H1 (cell line): ENCODE measurements around the gene GNG4. TPM values are rescaled to one million over a fixed set of nuclear protein-coding genes. Genes with fewer than 3 reads are reported as not detected.

Experiments
- CTCF ChIA-PET: fragments of 300-600 bp; sonication (Branson Sonifier 250); formaldehyde crosslinking; loops from one replicate; lab custom pipeline; 2021; ENCODE audit not compliant: partially characterized antibody; lab: Charles Lee
- POLR2A ChIA-PET: fragments of 300-600 bp; sonication (Branson Sonifier 250); formaldehyde crosslinking; loops from one replicate; lab custom pipeline; 2021; ENCODE audit warnings: inconsistent platforms; ENCODE audit not compliant: partially characterized antibody; lab: Charles Lee
- DNase-seq, 2 experiments: peaks; one replicate each; pipeline versions ENCODE4 v3.0.0 to v3.0.0-alpha.2; 2010 to 2022; ENCODE audit warnings: low spot score in 2 of 2, low read depth in 1 of 2, mixed read lengths in 1 of 2
- FAIRE-seq: peaks from 2 replicates; lab custom pipeline; 2011; peaks lifted over from hg19 to GRCh38; lab: Jason Lieb, UNC
- H2AFZ ChIP-seq: 2 replicates; pipeline ENCODE4 v1.8.1; 2012; ENCODE audit warnings: low read length, inconsistent platforms
- H2AK5ac ChIP-seq: 2 replicates; pipeline ENCODE4 v1.6.1; 2013; ENCODE audit warnings: low read depth, low read length
- H2BK120ac ChIP-seq: replicated peaks from 2 replicates; pipeline ENCODE3; 2013; ENCODE audit warnings: low read depth, low read length, inconsistent platforms
- H2BK12ac ChIP-seq: 2 replicates; pipeline ENCODE4 v1.6.1; 2013; ENCODE audit warnings: low read depth, low read length
- H2BK15ac ChIP-seq: 2 replicates; pipeline ENCODE4 v1.6.1; 2013; ENCODE audit warnings: low read length
- H2BK20ac ChIP-seq: 2 replicates; pipeline ENCODE4 v1.6.1; 2013; ENCODE audit warnings: low read length
- H2BK5ac ChIP-seq: 2 replicates; pipeline ENCODE4 v1.6.1; 2013; ENCODE audit warnings: low read depth, low read length
- H3K14ac ChIP-seq: 2 replicates; pipeline ENCODE4 v1.6.1; 2013; ENCODE audit warnings: inconsistent platforms; ENCODE audit not compliant: insufficient read length
- H3K18ac ChIP-seq: 2 replicates; pipeline ENCODE4 v1.6.1; 2013; ENCODE audit warnings: low read length; ENCODE audit errors: extremely low read depth
- H3K23ac ChIP-seq: 2 replicates; pipeline ENCODE4 v1.6.1; 2013; ENCODE audit warnings: inconsistent platforms; ENCODE audit not compliant: insufficient read length
- H3K23me2 ChIP-seq: 2 replicates; pipeline ENCODE4 v1.6.1; 2013; ENCODE audit warnings: low read depth, low read length
- H3K27ac ChIP-seq: 2 replicates; pipeline ENCODE4 v1.6.1; 2011; ENCODE audit warnings: low read depth, low read length, inconsistent platforms
- H3K27me3 ChIP-seq, 4 experiments: replicated peaks in 1 of 4; 1 replicate in 1 of 4; 2 replicates in 3 of 4; pipeline versions ENCODE4 v1.6.1 to v1.8.1; 2011 to 2013; ENCODE audit warnings: low read length in 3 of 4, mild to moderate bottlenecking in 3 of 4, inconsistent platforms in 2 of 4, mixed read lengths in 2 of 4, moderate library complexity in 1 of 4; ENCODE audit not compliant: control insufficient read depth in 3 of 4, insufficient read depth in 3 of 4; ENCODE audit errors: extremely low read depth in 1 of 4
- H3K36me3 ChIP-seq, 4 experiments: 2 replicates each; pipeline versions ENCODE4 v1.6.1 to v1.8.1; 2011 to 2013; ENCODE audit warnings: mild to moderate bottlenecking in 4 of 4, low read length in 3 of 4, moderate library complexity in 2 of 4, control low read depth in 1 of 4, inconsistent platforms in 1 of 4; ENCODE audit not compliant: insufficient read depth in 4 of 4, control insufficient read depth in 2 of 4
- H3K4ac ChIP-seq: replicated peaks from 2 replicates; pipeline ENCODE3; 2013; ENCODE audit warnings: low read length, low read depth, mixed read lengths, inconsistent platforms; ENCODE audit not compliant: insufficient read length
- H3K4me1 ChIP-seq, 4 experiments: replicated peaks in 1 of 4; 1 replicate in 1 of 4; 2 replicates in 3 of 4; pipeline versions ENCODE4 v1.6.1 to v1.8.1; 2011 to 2013; ENCODE audit warnings: low read length in 3 of 4, inconsistent platforms in 2 of 4, mixed read lengths in 1 of 4; ENCODE audit not compliant: insufficient read depth in 4 of 4, control insufficient read depth in 3 of 4
- H3K4me2 ChIP-seq, 2 experiments: 2 replicates each; pipeline versions ENCODE4 v1.6.1 to v1.8.1; 2011 to 2013; ENCODE audit warnings: low read depth in 2 of 2, low read length in 2 of 2, control low read depth in 1 of 2, inconsistent platforms in 1 of 2, mild to moderate bottlenecking in 1 of 2; ENCODE audit not compliant: insufficient read depth in 1 of 2
- H3K4me3 ChIP-seq, 4 experiments: fragments of 200-600, 300-600 bp in 1 of 4; sonication (generic), shearing (Covaris generic), sonication (Bioruptor Twin) in 1 of 4; 2 replicates each; pipeline versions ENCODE4 v1.5.1 to v1.8.1; 2011 to 2016; ENCODE audit warnings: low read length in 4 of 4, low read depth in 3 of 4, control low read depth in 2 of 4, inconsistent platforms in 2 of 4, mild to moderate bottlenecking in 2 of 4, mixed read lengths in 1 of 4, moderate library complexity in 1 of 4; ENCODE audit not compliant: insufficient read depth in 2 of 4; ENCODE audit errors: extremely low read depth in 1 of 4
- H3K56ac ChIP-seq: replicated peaks from 2 replicates; pipeline ENCODE3; 2013; ENCODE audit warnings: low read depth, mild to moderate bottlenecking, mixed read lengths, low read length, inconsistent platforms; ENCODE audit not compliant: insufficient read length
- H3K79me1 ChIP-seq: 2 replicates; pipeline ENCODE4 v1.6.1; 2013; ENCODE audit warnings: low read depth, low read length, control low read depth
- H3K79me2 ChIP-seq, 2 experiments: 2 replicates each; pipeline versions ENCODE4 v1.6.1 to v1.8.1; 2012 to 2013; ENCODE audit warnings: low read length in 2 of 2, mild to moderate bottlenecking in 2 of 2, inconsistent platforms in 1 of 2; ENCODE audit not compliant: insufficient read depth in 2 of 2, control insufficient read depth in 1 of 2
- H3K9ac ChIP-seq, 4 experiments: replicated peaks in 1 of 4; 1 replicate in 1 of 4; 2 replicates in 3 of 4; pipeline versions ENCODE4 v1.6.1 to v1.8.1; 2011 to 2013; ENCODE audit warnings: low read depth in 3 of 4, low read length in 3 of 4, control low read depth in 2 of 4, mild to moderate bottlenecking in 2 of 4, moderate library complexity in 2 of 4, inconsistent platforms in 1 of 4; ENCODE audit errors: extremely low read depth in 1 of 4
- H3K9me3 ChIP-seq, 2 experiments: 2 replicates each; pipeline versions ENCODE4 v1.6.1 to v1.8.1; 2012 to 2013; ENCODE audit warnings: mild to moderate bottlenecking in 2 of 2, moderate library complexity in 2 of 2, control low read depth in 1 of 2, inconsistent platforms in 1 of 2, low read depth in 1 of 2, low read length in 1 of 2, mixed read lengths in 1 of 2; ENCODE audit not compliant: insufficient read depth in 2 of 2
- H4K20me1 ChIP-seq, 2 experiments: replicated peaks in 1 of 2; 2 replicates each; pipeline versions ENCODE3 to v1.8.1; 2011 to 2013; ENCODE audit warnings: inconsistent platforms in 2 of 2, low read length in 2 of 2, mild to moderate bottlenecking in 1 of 2; ENCODE audit not compliant: insufficient read depth in 2 of 2, control insufficient read depth in 1 of 2
- H4K5ac ChIP-seq: 2 replicates; pipeline ENCODE4 v1.6.1; 2013; ENCODE audit warnings: low read length, low read depth, mixed read lengths, inconsistent platforms; ENCODE audit not compliant: insufficient read length
- H4K8ac ChIP-seq: 2 replicates; pipeline ENCODE4 v1.8.0; 2013; ENCODE audit warnings: mild to moderate bottlenecking, moderate library complexity, low read length, inconsistent platforms; ENCODE audit not compliant: insufficient read depth; ENCODE audit errors: extremely low read depth
- H4K91ac ChIP-seq: replicated peaks from 2 replicates; pipeline ENCODE3; 2013; ENCODE audit warnings: low read length, mixed read lengths, inconsistent platforms; ENCODE audit not compliant: insufficient read length
- BCL11A ChIP-seq, 2 experiments: IDR thresholded peaks; one replicate each; pipeline ENCODE4 v1.6.1; 2011; ENCODE audit warnings: low read depth in 2 of 2, low read length in 2 of 2, mild to moderate bottlenecking in 2 of 2
- CBX5 ChIP-seq: fragments of 300-800, 300-1000 bp; sonication (generic); IDR thresholded peaks from 2 replicates; pipeline ENCODE4 v1.7.1; 2016; ENCODE audit warnings: antibody characterized with exemption, low read length, low read depth
- SUZ12 ChIP-seq: fragments of 200-600 bp; sonication (generic); IDR thresholded peaks from 2 replicates; pipeline ENCODE4 v1.6.1; 2012; ENCODE audit warnings: mild to moderate bottlenecking, inconsistent platforms, low read length, moderate library complexity, mixed read lengths
- TEAD4 ChIP-seq: IDR thresholded peaks from 2 replicates; pipeline ENCODE4 v1.6.1; 2012; ENCODE audit warnings: low read depth, low read length, inconsistent platforms, mixed read lengths
- WGBS, 2 experiments: shearing (Covaris generic) in 1 of 2; methylation state at CpG; one replicate each; pipeline versions ENCODE4 v1.1.6 to v1.1.7; 2013 to 2015; ENCODE audit warnings: low lambda C conversion rate in 2 of 2, mixed read lengths in 2 of 2, inconsistent platforms in 1 of 2, low coverage in 1 of 2, missing lambda C conversion rate in 1 of 2; ENCODE audit not compliant: insufficient replicate concordance in 2 of 2, insufficient coverage in 1 of 2, insufficient read length in 1 of 2; ENCODE audit errors: extremely low coverage in 1 of 2, missing lambda C conversion rate in 1 of 2; 5-methylcytosine and 5-hydroxymethylcytosine counted together
- polyA plus RNA-seq, 7 experiments: library from polyadenylated mRNA; depleted of rRNA in 3 of 7; stranded (reverse) in 5 of 7; unstranded in 2 of 7; fragments of >200 nt in 5 of 7; fragments of 200-250 nt in 2 of 7; gene quantifications; 1 replicate in 5 of 7; 2 replicates in 1 of 7; 4 replicates in 1 of 7; pipeline versions ENCODE4 v1.2.1 to v1.2.3, GENCODE V29; 2011 to 2013; ENCODE audit warnings: missing spikeins in 2 of 7, mixed read lengths in 2 of 7
- total RNA-seq: library from RNA; stranded (reverse); fragmentation: NEBNext Ultra II Directional; extraction: Animal tissue kit (Norgen Biotek cat#: 25700); gene quantifications from 2 replicates; pipeline ENCODE4 v1.2.1, GENCODE V29; 2021

The GNG4 gene
- total and polyA plus RNA-seq, 2 of the 8 experiments (the other 6 are each of a cell fraction or from before 2014, with no cell fraction given) = 95.5 to 96.8 TPM

DNA sequence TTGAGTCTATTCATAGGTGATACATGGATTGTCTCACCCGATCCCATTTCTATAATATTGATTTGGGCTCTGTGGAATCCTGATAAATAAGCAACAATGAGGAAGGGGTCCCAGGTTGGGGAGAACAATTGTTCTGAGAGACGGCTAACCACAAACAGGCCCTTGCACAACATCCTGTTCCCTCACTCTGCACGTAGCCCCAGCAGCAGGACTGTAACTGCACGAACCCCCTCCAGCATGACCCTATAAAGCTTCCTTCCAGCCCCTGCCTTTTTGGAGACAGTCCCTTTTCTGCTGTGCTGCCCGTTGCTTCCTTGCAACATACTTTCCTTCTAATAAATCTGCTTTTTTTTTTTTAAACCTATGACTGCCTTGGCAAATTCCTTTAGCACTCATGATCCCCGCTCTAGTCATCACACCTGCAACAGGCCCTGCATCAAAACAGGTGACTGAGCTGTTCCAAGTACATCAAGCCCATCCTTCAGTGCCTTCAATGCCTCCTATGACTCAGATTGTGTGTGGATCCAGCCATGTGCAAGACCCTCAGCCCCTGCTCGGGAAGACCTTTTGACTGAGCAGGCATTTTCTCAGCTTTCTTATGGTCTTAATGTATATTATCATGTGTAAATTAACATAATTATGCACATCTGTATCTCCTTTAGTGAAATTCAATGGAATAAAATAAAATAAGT, 81.6 kb downstream of the GNG4 start:
- Histone ChIP-seq H3K79me1 (no peaks in the 10 kb centered on the region; the same call in 1 of the 2 replicates), H4K5ac (no peak overlapping the region), H2BK120ac (no peak overlapping the region), H4K20me1 (peaks cover 0 to 5% of the 10 kb centered on the region in 2 experiments), H3K9me3 (no peaks in the 10 kb centered on the region), H3K23ac (no peak overlapping the region), H2AK5ac (no peak overlapping the region), H3K79me2 (no peaks in the 10 kb centered on the region), H3K14ac (no peak overlapping the region), H4K8ac (no peak overlapping the region), H2BK5ac (no peak overlapping the region), H3K4me1 (peaks cover 0 to 2% (median 0%) of the 10 kb centered on the region in 4 experiments; a peak in 1 of 7 replicates), H3K9ac (peak overlapping the region in 1 of 4 experiments; percentile 9; a peak in 1 of 7 replicates), H2BK15ac (no peak overlapping the region), H3K4me2 (no peak overlapping the region), H3K27ac (no peak overlapping the region), H3K4ac (no peak overlapping the region), H3K18ac (no peak overlapping the region), H2BK12ac (no peak overlapping the region), H2AFZ (no peak overlapping the region), H3K56ac (no peak overlapping the region), H3K36me3 (peaks cover 0 to 3% (median 0%) of the 10 kb centered on the region in 4 experiments; a peak in 1 of 8 replicates), H3K23me2 (no peaks in the 10 kb centered on the region), H4K91ac (no peak overlapping the region), H3K4me3 (no peak overlapping the region), H3K27me3 (no peaks in the 10 kb centered on the region), H2BK20ac (no peak overlapping the region)
- ChIA-PET POLR2A (no interaction called here), CTCF (interaction anchor here (1.9 to 4.4 kb wide), 3 partner anchors 10 to 33 kb away, joined by 6 to 36 read pairs (median 17); no protein-coding TSS in a partner anchor)
- DNase-seq (no peak), FAIRE-seq (no peak)
- WGBS, 2 experiments = 91% methylated on average over 7 of the region's 7 CpGs; no CpG with 5 or more reads in 1 of the 2 experiments
- TF ChIP-seq TEAD4 (no peak), SUZ12 (no peak), BCL11A (IDR thresholded peaks at IDR 0.05; ENCODE audit: low read depth in 2 of 2, low read length in 2 of 2) (no peak), CBX5 (no peak)
